Muscle of leg (tissue), 11 donors: ENCODE results near the gene SGPL1. TPM values are rescaled to one million over a fixed set of nuclear protein-coding genes. Genes with fewer than 3 reads are reported as not detected.

ENCODE experiments used
- DNase-seq: peaks from one replicate; pipeline ENCODE4 v3.0.0; 2013
- H3K27ac ChIP-seq: one replicate; pipeline ENCODE4 v1.5.1; 2013; ENCODE audit warnings: mild to moderate bottlenecking, low read length, control low read depth
- H3K27me3 ChIP-seq: one replicate; pipeline ENCODE4 v1.6.1; 2013; ENCODE audit warnings: low read length; ENCODE audit not compliant: control insufficient read depth, insufficient read depth
- H3K36me3 ChIP-seq: one replicate; pipeline ENCODE4 v1.6.1; 2013; ENCODE audit warnings: low read length; ENCODE audit not compliant: control insufficient read depth, insufficient read depth
- H3K4me1 ChIP-seq: one replicate; pipeline ENCODE4 v1.6.1; 2013; ENCODE audit warnings: low read length; ENCODE audit not compliant: control insufficient read depth, insufficient read depth
- H3K4me3 ChIP-seq: one replicate; pipeline ENCODE4 v1.5.1; 2013; ENCODE audit warnings: low read length, control low read depth
- H3K9me3 ChIP-seq: replicated peaks from 2 replicates; pipeline ENCODE4 v1.6.1; 2013; ENCODE audit warnings: low read depth, low read length; ENCODE audit not compliant: control insufficient read depth
- WGBS: methylation state at CpG from one replicate; pipeline ENCODE4 v1.1.5; 2013; ENCODE audit warnings: missing lambda C conversion rate; ENCODE audit not compliant: insufficient coverage; 5-methylcytosine and 5-hydroxymethylcytosine counted together
- polyA plus RNA-seq, 8 donors: library from polyadenylated mRNA; unstranded; fragments of 120-200 nt; gene quantifications; one replicate each; pipeline versions ENCODE4 v1.2.1 to v1.2.3, GENCODE V29; 2013; ENCODE audit warnings: inconsistent platforms in 1 of 8, low replicate concordance in 1 of 8; ENCODE audit not compliant: insufficient read length in 8 of 8, insufficient read depth in 1 of 8
- total RNA-seq: library from RNA; stranded (reverse); fragments of 120-200 nt; gene quantifications from one replicate; pipeline ENCODE4 v1.2.4, GENCODE V29; 2013

Gene SGPL1
- total and polyA plus RNA-seq, 9 donors: 17.4 to 29.1 (median 23.5) TPM

GRCh38 chr10:70791386-70792039 is 24.2 kb upstream of the SGPL1 start:
- no peak overlapping the region for H3K4me3 ChIP-seq
- H3K4me1 ChIP-seq: no peaks in the 10 kb centered on the region
- WGBS: 33% methylated on average over 2 of the region's 5 CpGs
- H3K27ac ChIP-seq: no peak overlapping the region
- H3K27me3 ChIP-seq: no peaks in the 10 kb centered on the region
- DNase-seq: no peak
- H3K36me3 ChIP-seq: no peaks in the 10 kb centered on the region
- H3K9me3 ChIP-seq: no peaks in the 10 kb centered on the region

GRCh38 chr10:70795613-70796012 is 20.1 kb upstream of the SGPL1 start:
- Histone ChIP-seq H3K27ac (no peak overlapping the region), H3K27me3 (peaks cover 6% of the 10 kb centered on the region), H3K4me3 (no peak overlapping the region), H3K9me3 (no peaks in the 10 kb centered on the region), H3K4me1 (no peaks in the 10 kb centered on the region), H3K36me3 (no peaks in the 10 kb centered on the region)
- whole genome bisulfite sequencing: 80% methylated on average over 1 of the region's 1 CpG
- DNase-seq: no peak

GRCh38 chr10:70797840-70798239 is 17.9 kb upstream of the SGPL1 start:
- WGBS: no CpG with 5 or more reads among the region's 7 CpGs
- peaks cover 6% of the 10 kb centered on the region for H3K27me3 ChIP-seq
- no peaks in the 10 kb centered on the region for H3K36me3 ChIP-seq
- no peaks in the 10 kb centered on the region for H3K9me3 ChIP-seq
- no peak for DNase-seq
- no peaks in the 10 kb centered on the region for H3K4me1 ChIP-seq
- H3K27ac ChIP-seq: no peak overlapping the region
- no peak overlapping the region for H3K4me3 ChIP-seq

- no peak overlapping the region for H3K4me3 ChIP-seq
- H3K9me3 ChIP-seq: no peaks in the 10 kb centered on the region
- 73% methylated on average over 2 of the region's 5 CpGs for WGBS
- H3K4me1 ChIP-seq: no peaks in the 10 kb centered on the region
- H3K27me3 ChIP-seq: peaks cover 6% of the 10 kb centered on the region
- H3K36me3 ChIP-seq: no peaks in the 10 kb centered on the region
- DNase-seq: no peak
- no peak overlapping the region for H3K27ac ChIP-seq
Measured at GRCh38 chr10:70799124-70799523, 16.6 kb upstream of the SGPL1 start.

GRCh38 chr10:70801854-70802253 is 13.9 kb upstream of the SGPL1 start:
- no peaks in the 10 kb centered on the region for H3K4me1 ChIP-seq
- no peak for DNase-seq
- H3K9me3 ChIP-seq: no peaks in the 10 kb centered on the region
- no CpG with 5 or more reads among the region's 1 CpG for WGBS
- H3K4me3 ChIP-seq: no peak overlapping the region
- peaks cover 6% of the 10 kb centered on the region for H3K27me3 ChIP-seq
- no peak overlapping the region for H3K27ac ChIP-seq
- H3K36me3 ChIP-seq: no peaks in the 10 kb centered on the region

- 83% methylated on average over 2 of the region's 2 CpGs for WGBS
- no peaks in the 10 kb centered on the region for H3K36me3 ChIP-seq
- H3K9me3 ChIP-seq: no peaks in the 10 kb centered on the region
- H3K27ac ChIP-seq: no peak overlapping the region
- H3K27me3 ChIP-seq: no peaks in the 10 kb centered on the region
- no peaks in the 10 kb centered on the region for H3K4me1 ChIP-seq
- H3K4me3 ChIP-seq: no peak overlapping the region
- DNase-seq: no peak
Measured at GRCh38 chr10:70803775-70804420, 11.8 kb upstream of the SGPL1 start.

GRCh38 chr10:70804421-70804808 is 11.3 kb upstream of the SGPL1 start:
- Histone ChIP-seq H3K27ac (no peak overlapping the region), H3K9me3 (no peaks in the 10 kb centered on the region), H3K27me3 (no peaks in the 10 kb centered on the region), H3K36me3 (no peaks in the 10 kb centered on the region), H3K4me1 (no peaks in the 10 kb centered on the region), H3K4me3 (no peak overlapping the region)
- WGBS: no CpG with 5 or more reads among the region's 2 CpGs
- no peak for DNase-seq

- no peaks in the 10 kb centered on the region for H3K27me3 ChIP-seq
- H3K4me3 ChIP-seq: no peak overlapping the region
- H3K9me3 ChIP-seq: no peaks in the 10 kb centered on the region
- 93% methylated on average over 3 of the region's 3 CpGs for WGBS
- no peak overlapping the region for H3K27ac ChIP-seq
- no peaks in the 10 kb centered on the region for H3K4me1 ChIP-seq
- no peaks in the 10 kb centered on the region for H3K36me3 ChIP-seq
- DNase-seq: no peak
Measured at GRCh38 chr10:70805619-70806215, 10.0 kb upstream of the SGPL1 start.

- no peak for DNase-seq
- 100% methylated on average over 1 of the region's 1 CpG for WGBS
Measured at GRCh38 chr10:70806841-70807240, 8.9 kb upstream of the SGPL1 start.

GRCh38 chr10:70807556-70807955 is 8.2 kb upstream of the SGPL1 start:
- no peaks in the 10 kb centered on the region for H3K4me1 ChIP-seq
- H3K27me3 ChIP-seq: peaks cover under 1% of the 10 kb centered on the region
- no CpG with 5 or more reads among the region's 3 CpGs for WGBS
- no peaks in the 10 kb centered on the region for H3K36me3 ChIP-seq
- H3K9me3 ChIP-seq: no peaks in the 10 kb centered on the region
- no peak overlapping the region for H3K4me3 ChIP-seq
- no peak overlapping the region for H3K27ac ChIP-seq
- no peak for DNase-seq

More at GRCh38 chr10:70806841-70807240, 8.9 kb upstream of the SGPL1 start:
- Histone ChIP-seq H3K9me3 (no peaks in the 10 kb centered on the region), H3K4me1 (no peaks in the 10 kb centered on the region), H3K27ac (no peak overlapping the region), H3K4me3 (no peak overlapping the region), H3K27me3 (no peaks in the 10 kb centered on the region), H3K36me3 (no peaks in the 10 kb centered on the region)
